Fibroblast of peridontal ligament (primary cell): ENCODE measurements around the gene ATP5PD.
"Not testable (repeated sequence)": the region's sequence is repeated elsewhere in the genome, so short reads cannot be mapped to it uniquely, and the experiment has no call there.

ENCODE experiments used
- DNase-seq: peaks from one replicate; pipeline ENCODE4 v3.0.0-alpha.2; 2010; ENCODE audit errors: extremely low read depth

The ATP5PD gene

DNA sequence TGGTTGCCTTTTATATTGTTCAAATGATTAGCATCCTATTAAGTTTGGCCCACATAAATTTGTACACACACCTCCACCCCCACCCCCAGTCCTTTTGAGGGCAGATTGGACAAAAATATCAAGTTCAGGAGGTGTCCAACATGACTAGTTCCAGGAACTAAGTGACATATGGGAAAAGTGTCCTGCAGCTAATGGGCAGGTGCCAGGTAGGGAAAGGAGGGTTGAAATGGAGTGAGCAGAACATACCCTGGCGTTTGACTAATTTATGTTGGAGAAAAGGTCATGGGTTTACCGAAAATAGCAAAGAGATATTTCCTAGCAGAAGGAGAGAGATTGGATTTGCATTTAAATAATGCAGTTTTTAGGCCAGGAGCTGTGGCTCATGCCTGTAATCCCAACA, 5.2 kb upstream of the ATP5PD start:
- DNase-seq, result no peak

DNA sequence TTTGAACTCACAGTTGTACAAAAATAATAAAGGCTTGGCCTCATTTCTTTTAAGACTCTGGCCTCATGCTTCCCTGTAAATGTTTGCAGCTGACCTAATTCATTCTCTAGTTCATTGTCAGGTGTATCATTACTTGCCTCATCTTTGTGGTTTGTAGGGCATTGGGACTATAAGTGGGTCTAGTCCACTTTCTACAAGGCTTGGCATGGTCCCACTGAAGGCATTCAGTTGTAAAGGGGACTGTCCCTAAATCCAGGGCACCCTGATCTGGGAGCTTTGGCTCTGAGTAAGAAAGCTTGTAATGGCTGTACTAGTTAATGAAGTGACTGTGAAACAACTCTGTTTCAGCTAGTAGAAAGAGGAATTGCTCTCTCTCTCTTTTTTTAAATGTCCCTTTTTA, 2.9 kb upstream of the ATP5PD start:
- no peak for DNase-seq

DNA sequence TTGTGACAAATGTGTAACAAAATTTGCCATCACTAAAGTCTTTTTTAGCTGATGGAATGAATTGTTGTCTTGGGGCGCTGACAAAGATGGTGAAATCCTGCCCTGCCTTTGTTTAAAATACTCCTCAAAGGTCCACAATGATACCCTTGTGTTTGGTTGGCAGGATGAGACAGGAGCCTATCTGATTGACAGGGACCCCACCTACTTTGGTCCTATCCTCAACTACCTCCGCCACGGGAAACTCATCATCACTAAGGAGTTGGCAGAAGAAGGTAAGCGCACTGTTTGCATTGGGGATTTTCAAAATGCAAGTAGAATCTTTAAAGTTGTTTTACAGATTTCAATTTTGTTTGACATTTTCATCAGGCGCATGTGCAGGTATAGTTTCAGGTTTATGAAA, 2.3 kb upstream of the ATP5PD start:
- no peak for DNase-seq

DNA sequence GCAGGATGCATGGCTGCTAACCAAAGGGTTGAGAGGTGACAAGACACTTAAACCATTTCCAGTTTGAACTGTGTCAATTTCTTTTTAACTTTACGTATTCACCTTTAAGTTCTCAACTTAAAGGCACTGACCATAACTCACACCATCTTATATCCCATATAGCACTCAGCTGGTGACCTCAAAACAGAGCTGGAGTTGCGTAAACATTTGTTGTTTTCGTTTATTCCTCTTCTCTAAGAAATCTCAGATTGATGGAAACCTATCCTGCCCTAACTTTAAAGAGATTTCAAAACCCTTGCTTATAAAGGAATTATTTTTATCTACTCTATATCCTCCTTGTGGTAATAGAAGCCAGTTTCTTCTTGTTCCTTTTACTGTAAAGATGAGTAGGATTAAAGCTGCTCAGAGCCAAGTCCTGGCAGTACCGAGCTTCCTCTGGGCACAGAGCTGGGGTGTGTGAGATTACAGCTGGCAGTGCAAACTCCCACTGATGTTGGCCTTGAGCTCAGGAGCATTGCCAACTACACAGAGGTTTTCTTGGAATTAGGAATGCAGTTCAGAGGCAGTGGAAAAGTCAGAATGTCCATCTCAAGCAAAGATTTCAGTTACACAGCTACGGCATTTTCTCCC, 1.6 kb upstream of the ATP5PD start:
- peak; percentile 76 for DNase-seq

DNA sequence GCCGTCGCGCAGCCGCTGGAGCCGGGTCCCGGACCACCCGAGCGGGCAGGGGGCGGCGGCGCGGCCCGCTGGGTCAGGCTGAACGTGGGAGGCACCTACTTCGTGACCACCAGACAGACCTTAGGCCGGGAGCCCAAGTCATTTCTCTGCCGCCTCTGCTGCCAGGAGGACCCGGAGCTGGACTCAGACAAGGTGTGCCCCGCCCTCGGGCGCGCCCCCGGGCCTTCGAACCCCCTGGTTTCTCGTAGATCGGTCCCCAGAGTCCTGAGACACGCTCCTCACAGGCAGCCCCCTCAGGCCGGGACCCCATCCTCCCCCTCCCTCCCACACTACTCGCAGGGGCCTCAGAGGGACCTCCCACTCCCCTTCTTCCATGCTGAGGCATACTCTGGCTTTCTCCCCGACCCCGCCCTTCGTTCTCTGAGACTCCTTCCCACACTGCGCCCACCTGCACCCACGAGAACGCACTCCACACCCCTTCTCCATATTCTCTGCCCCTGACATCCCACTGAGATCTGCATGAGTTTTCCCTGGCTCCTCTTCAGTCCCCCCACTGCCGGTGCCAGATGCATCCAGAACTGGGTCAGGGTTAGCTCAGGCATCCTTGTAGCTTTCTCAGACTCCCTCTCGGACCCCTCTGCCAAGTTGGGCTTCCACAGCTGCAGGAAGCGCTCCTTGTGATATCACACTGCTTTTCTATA, 779 bp upstream of the ATP5PD start:
- no peak for DNase-seq

DNA sequence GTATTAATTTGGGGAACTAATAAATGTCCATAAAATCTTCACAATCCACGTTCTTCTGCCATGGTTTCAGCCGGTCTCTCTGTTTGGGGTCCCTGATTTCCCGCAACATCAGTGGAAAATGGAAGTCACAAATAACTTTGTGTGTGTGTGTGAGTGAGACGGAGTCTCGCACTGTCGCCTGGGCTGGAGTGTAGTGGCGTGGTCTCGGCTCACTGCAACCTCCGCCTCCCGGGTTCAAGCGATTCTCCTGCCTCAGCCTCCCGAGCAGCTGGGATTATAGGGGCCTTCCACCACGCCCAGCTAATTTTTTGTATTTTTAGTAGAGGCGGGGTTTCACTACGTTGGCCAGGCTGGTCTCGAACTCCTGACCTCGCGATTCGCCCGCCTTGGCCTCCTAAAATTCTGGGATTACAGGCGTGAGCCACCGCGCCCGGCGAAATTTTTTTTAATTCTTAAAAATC, 793 bp downstream of the ATP5PD start:
- DNase-seq, result not testable (repeated sequence)

DNA sequence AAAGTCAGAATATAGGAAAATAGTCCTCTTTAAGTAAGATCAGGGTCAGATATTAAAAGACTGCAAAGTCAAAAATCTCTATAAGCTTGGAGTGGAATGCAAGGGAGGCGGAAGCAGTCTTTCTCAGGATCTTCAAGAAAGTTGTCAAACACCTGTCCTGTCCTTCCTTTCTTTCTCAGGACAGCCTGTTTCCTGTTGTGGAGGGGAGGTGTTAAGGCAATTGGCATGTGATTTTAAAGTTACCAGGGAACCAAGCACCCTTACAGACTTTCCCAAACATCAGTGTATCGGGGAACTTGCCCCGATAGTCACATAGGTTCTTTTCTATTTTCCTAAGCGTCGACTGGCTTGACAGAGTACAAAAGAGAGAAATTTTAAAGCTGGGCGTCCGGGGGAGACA, 2.1 kb downstream of the ATP5PD start:
- DNase-seq, result no peak

DNA sequence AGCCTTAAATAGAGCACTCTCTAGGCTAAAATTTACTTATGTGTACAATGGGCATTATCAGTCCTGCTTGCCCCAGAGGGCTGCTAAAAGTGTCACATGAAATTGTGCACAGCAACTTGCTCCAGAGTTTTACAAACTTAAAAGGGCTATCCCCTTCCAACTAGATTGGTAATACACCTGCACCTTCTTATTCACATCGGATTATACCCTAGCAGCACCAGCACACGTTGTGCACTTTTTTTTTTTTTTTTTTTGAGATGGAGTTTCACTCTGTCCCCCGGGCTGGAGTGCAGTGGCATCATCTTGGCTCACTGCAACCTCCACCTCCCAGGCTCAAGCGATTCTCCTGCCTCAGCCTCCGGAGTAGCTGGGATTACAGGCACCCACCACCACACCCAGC, 3.0 kb downstream of the ATP5PD start:
- DNase-seq, result not testable (repeated sequence)

DNA sequence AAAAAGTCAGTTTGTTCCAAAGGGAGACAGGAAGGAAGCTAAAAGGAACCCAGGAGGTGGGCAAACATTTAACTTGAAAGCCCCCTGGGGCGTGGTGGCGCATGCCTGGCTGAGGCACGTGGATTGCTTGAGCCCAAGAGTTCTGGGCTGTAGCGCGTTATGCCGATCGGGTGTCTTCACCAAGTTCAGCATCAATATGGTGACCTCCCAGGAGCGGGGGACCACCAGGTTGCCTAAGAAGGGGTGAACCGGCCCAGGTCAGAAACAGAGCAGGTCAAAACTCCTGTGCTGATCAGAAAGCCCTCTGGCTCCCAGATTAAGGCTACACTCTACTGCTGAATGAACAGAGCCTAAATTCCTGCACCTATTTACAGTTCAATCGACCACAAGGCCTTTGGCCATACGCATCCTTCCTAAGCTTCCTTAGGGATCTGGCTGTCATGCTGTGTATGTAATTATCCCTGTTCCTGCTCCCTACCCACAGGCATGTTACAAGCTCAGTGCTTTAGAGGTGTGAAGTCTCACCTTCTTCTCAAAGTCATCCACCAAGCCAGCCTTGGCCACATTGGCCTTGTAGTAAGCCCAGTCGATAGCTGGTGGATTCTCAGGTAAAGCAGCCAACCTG, 5.0 kb downstream of the ATP5PD start:
- no peak for DNase-seq

DNA sequence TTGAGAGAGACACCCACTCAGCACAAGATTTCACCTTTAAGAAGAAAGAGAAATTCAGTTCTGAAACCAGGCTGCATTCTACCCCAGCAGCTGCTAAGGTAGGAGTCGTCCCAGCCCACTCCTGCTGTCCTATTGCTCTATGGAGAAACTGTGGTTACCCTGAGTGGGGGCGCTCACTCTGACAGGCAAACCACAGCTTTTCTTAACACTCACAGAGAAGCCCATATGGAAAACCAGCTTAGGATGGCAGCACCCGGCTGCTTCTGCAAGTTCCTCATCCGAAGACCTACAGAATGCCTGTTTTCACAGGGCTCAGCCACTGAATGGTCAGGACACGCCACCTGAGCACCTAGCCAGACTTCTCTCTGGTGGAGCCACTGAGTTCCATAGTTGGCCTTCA, 7.5 kb downstream of the ATP5PD start:
- DNase-seq, result no peak

DNA sequence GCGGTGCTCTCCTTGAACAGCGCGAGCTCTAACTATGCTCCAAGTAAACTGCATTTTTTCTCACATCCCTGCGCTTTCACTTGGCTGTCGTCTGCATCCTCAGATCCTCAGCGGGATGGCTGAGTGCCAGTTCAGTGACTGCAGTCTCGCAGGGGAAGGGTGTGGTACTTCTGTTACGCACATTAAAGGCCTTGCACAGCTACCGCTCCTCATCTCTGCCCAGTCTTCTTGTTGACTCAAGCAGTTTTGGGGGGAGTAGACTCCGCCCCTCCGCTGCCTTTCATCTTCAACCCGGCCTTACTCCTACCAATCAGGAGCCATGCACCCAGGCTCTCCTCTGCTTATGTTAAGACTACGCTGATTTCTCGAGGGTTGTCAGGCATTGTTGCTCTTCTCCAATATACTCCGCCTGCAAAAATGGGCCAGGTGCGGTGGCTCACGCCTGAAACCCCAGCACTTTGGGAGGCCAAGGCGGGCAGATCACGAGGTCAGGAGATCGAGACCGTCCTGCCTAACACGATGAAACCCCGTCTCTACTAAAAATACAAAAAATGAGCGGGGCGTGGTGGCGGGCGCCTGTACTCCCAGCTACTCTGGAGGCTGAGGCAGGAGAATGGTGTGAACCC, 10.0 kb downstream of the ATP5PD start:
- DNase-seq, result no peak

DNA sequence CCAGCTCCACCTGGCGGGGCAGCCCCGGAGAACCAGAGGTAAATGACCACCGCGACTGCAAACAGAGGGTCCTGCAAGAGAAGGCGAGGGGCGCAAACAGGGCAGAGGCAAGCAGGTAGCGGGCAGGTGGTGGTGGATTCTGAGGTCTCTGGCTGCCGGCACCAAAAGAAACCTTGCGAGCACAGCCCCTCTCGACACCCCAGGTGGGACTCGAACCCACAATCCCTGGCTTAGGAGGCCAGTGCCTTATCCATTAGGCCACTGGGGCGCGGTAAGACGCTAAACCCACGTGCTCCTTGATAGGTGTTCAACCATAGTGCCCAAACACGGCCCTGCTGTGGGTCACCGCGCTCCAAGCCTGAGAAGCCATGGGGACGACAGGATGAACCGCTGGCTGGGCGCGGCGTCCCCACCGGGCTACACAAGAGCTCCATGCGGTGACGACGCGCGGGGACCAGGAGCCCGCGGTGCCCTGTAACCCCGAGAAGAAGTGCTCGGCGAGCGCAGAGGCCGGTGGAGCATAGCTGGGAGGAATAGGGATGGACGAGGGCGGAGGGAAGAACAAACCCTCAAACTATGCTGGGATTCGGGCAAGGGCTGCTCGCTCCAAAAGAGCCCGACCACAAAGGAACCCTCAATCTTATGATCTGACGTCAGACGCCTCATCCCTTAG, 12.4 kb downstream of the ATP5PD start:
- DNase-seq, result peak; percentile 87

DNA sequence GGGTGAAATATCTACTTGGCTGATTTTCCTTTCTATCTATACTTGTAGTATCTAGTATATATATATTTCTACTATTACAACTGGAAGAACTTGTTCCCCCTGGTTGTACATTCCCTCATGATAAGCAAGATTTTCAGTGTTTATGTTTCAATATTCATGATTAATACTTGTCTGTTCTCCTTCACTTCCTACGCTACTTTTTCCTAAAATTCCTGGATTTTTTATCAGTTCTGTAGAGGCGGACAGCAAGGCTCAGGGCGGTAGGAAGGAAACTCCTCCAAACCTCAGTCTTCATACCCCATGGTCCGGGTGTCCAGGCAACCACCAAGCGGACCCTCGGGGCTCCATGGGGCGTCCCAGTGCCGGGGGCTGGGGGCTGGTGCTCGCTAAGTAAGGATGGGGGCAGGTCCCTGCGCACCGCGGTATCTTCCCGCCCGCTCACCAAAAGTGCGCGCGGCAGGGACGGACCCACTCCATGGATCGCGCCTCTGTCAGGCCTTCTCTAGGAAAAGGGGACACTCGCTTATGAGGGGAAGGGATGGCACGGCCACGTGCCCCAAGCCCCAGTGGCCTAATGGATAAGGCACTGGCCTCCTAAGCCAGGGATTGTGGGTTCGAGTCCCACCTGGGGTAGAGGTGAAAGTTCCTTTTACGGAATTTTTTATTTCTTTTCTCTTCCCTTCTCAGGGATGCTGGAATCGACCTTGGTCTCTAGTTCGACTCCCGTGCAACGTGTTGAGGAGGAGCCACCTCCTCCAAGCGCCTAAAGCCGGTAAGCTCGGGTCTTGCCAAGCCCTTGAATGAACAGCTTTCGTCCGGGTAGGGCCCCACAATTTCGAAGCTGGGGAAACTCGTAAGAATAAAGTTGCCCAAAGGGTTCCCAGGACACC, 13.2 kb downstream of the ATP5PD start:
- peak; percentile 92 for DNase-seq

DNA sequence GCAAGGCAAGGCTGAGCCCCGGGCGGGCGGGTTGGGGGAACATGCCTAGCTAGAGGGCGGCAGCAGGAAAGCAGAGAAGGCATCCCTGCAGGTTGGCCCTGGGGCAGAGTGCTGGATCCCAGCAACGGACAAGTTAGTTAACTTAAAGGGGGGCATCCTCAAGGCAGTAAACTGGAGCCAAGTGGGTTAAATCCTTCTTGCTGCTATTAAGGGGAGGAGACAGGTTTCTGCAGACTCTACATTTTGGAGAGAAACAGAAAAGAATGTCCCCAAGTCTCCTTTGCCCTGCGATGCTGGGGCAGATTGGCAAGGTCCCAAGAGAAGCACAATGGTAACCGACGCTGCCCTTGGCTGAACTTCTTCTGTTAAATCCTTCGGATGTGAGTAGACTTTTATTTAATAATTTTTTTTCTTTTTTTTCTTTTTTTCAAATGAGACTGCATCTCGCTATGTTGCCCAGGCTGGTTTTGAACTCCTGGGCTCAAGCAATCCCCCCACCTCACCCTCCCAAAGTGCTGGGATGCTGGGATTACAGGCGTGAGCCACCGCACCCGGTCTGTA, 14.0 kb downstream of the ATP5PD start:
- no peak for DNase-seq

DNA sequence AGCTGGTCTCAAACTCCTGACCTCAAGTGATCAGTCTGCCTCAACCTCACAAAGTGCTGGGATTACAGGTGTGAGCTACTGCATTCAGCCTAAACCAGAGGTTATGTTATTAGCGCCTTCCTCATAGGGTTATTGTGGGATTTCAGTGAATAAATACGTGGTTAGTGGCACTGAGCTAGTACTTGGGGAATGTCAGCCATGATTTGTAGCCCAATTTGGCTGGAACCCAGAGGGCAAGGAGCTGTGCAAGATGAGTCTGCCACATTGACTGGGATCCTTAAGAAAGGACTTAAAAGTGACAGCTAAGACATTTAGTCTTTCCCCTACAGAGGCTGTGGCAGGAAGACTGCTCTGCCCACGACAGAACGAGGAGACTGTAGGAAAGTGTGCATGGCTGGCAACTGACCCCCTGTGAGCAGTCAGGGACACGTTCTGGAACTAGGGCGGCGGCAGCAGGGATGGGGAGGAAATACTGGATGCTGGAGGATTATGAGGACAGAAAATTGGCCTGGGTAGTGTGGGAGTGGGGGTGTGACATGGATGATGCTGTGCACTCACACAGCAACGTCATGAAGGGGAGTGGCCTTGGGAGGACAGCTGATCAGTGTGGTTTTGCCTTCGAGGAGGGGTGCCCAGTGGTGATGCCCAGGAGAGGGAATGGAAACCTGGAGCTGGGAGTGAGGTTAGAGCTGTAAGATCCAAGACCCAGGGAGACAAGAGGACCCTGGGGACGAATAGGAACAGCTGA, 14.6 kb downstream of the ATP5PD start:
- peak; percentile 89 for DNase-seq

DNA sequence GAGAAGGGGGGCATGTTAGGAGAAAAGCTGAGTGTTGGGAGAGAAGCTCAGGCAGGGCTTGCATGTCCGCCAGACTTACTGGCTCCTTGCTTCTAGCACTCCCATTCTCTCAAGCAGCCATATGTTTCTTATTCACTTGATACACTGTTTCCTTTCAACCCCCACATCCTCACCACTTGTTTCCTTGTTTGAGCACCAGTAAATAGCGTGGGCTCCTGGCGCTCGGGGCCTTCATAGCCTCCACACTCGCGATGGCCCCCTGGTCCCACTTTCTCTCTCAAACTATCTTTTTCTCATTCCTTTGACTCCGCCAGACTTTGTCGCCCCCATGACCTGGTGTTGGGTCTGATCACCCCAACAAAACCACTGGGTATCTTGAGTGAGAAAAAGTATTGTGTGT, 16.6 kb downstream of the ATP5PD start:
- no peak for DNase-seq

DNA sequence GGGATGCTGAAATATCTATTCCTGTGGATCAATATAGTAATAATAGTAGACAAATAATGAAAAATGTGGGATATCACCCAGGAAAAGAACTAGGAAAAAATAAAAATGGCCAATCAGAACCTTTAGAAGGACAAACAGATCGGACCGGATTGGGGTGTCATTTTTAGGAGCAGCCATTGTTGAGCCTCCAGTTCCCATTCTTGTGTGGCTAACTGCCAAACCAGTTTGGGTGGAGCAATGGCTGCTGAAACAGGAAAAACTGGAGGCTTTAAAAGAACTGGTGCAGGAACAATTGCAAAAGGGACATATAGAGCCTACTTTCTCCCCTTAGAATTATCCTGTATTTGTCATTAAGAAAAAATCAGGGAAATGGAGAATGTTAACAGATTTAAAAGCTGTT, 20.1 kb downstream of the ATP5PD start:
- not testable (repeated sequence) for DNase-seq

DNA sequence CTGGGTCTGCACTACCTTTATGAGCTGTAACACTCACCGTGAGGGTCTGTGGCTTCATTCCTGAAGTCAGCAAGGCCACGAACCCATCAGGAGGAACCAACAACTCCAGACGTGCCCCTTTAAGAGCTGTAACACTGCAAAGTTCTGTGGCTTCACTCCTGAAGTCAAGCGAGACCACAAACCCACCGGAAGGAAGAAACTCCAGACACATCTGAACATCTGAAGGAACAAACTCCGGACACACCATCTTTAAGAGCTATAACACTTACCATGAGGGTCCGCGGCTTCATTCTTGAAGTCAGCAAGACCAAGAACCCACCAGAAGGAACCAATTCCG, 21.4 kb downstream of the ATP5PD start:
- DNase-seq, result not testable (repeated sequence)

DNA sequence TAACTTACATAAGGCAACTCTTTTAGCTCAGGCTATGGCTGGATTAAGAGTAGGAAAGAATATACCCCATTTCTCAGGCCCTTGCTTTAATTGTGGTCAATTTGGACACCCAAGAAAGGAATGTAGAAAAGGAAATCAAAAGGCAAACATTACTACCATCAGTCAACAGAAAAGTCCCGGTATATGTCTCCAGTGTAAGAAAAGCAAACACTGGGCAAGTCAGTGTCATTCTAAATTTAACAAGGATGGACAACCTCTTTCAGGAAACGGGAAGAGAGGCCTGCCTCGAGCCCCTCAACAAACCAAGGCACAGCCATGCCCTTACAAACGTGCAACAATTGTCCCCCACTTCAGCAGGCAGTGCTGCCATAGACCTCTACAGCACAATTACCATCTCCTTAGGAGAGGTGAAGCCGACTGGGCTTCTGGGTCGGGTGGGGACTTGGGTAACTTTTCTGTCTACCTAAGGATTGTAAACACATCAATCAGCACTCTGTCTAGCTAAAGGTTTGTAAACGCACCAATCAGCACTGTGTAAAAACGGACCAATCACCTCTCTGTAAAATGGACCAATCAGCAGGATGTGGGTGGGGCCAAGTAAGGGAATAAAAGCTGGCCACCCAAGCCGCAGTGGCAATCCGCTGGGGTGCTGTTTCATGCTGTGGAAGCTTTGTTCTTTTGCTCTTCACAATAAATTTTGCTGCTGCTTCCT, 21.9 kb downstream of the ATP5PD start:
- DNase-seq, result no peak
